ENCODE results near the gene MRPS15.

GRCh38 chr1:36446746-36447145 is 17.4 kb downstream of the MRPS15 start:
- TF ChIP-seq CTCF (conservative IDR thresholded peaks at IDR 0.05; ENCODE audit: low read depth, low read length) (no peak), EZH2 (IDR thresholded peaks at IDR 0.05; ENCODE audit: borderline replicate concordance, low read depth, low read length, poor library complexity, severe bottlenecking) (no peak)
